22Rv1 (cell line): Measurements from ENCODE around the gene CARNS1.

ENCODE experiments used
- H3K27ac ChIP-seq: fragments of 450-650 bp; 2 replicates; pipeline ENCODE4 v1.5.1; 2017
- ZFX ChIP-seq: fragments of 450-650 bp; IDR thresholded peaks from 2 replicates; pipeline ENCODE4 v1.6.1; 2017; ENCODE audit warnings: antibody characterized with exemption, borderline replicate concordance
- TF ChIP-seq, protein P1 (sequence below): fragments of 450-650 bp; IDR thresholded peaks from 2 replicates; pipeline ENCODE4 v1.5.1; 2017; ENCODE audit warnings: mild to moderate bottlenecking

Gene CARNS1

DNA sequence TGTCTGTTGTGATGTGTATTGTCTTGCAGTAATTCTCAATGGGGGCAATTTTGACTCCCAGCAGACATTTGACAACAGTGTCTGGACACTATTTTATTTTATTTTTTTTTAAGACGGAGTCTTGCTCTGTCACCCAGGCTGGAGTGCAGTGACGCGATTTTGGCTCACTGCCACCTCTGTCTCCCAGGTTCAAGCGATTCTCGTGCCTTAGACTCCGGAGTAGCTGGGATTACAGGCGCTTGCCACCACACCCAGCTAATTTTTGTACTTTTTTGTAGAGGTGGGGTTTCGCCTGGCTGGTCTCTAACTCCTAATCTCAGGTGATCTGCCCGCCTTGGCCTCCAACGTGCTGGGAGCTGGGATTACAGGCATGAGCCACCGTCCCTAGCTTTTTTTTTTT, 14.2 kb downstream of the CARNS1 start:
- peak overlapping the region; percentile 82 for H3K27ac ChIP-seq
- no peak for TF ChIP-seq ZFX
- TF ChIP-seq, protein P1, sequence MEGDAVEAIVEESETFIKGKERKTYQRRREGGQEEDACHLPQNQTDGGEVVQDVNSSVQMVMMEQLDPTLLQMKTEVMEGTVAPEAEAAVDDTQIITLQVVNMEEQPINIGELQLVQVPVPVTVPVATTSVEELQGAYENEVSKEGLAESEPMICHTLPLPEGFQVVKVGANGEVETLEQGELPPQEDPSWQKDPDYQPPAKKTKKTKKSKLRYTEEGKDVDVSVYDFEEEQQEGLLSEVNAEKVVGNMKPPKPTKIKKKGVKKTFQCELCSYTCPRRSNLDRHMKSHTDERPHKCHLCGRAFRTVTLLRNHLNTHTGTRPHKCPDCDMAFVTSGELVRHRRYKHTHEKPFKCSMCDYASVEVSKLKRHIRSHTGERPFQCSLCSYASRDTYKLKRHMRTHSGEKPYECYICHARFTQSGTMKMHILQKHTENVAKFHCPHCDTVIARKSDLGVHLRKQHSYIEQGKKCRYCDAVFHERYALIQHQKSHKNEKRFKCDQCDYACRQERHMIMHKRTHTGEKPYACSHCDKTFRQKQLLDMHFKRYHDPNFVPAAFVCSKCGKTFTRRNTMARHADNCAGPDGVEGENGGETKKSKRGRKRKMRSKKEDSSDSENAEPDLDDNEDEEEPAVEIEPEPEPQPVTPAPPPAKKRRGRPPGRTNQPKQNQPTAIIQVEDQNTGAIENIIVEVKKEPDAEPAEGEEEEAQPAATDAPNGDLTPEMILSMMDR, result no peak

DNA sequence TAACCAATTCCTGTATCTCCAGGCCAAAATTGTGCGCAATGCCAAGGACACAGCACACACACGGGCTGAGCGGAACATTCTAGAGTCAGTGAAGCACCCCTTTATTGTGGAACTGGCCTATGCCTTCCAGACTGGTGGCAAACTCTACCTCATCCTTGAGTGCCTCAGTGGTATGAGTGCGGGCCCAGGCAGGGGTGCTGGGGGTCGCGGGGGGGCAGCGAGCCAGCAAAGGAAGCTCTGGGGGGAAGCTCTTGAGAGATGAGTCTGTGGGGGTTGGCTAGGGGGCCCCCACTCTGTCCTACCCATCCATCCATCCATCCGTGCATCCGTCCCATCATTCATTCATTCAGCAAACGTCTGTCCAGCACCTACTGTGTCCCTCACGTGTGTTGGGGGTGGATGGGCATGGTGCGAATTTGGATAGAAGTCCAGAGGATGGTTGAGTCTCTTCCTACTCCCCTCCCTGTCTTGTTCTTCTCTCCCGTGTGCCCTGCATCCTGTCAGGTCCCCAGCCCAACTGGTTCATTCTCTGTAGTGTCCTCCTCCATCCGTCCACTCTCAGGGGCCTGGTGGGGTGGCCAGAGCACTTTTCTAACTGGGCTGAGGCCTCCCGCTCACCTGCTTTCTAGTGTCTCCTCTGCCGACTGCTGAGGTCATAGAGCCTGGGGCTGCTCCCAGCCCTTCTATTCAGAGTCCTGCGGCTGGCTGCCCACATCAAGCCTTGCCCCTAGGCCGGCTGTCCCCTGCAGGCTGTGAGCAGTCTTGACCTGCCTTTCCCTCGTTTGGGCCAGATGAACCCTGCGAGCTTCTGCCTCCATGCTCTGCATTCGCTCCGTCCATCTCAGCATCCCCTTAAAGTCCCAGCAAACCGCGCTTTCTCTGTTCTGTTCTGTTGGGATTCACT, 16.1 kb downstream of the CARNS1 start:
- TF ChIP-seq, protein P1, result no peak
- no peak for TF ChIP-seq ZFX
- H3K27ac ChIP-seq, result no peak overlapping the region

DNA sequence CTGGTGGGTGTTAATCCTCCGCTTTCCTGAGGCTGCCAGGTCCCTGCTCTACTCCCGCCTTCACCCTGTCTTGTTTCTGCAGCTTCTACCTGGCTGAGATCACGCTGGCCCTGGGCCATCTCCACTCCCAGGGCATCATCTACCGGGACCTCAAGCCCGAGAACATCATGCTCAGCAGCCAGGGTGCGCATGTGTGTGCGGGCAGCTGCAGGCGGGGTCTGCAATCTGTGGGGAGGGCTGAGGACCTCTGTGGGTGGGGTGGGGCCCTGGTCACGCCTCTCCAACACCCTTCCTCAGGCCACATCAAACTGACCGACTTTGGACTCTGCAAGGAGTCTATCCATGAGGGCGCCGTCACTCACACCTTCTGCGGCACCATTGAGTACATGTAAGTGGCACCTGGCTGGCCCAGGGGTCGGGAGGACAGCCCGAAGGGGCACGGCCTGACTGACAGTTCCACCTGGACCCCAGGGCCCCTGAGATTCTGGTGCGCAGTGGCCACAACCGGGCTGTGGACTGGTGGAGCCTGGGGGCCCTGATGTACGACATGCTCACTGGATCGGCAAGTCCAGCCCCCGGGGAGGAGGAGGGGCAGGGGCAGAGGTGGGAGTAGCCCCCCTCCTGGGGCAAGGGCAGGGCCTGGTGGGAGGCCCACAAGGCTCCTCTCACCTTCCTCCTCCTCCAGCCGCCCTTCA, 17.3 kb downstream of the CARNS1 start:
- 0 out of 2 replicates have a peak overlapping the region, but pooled peaks have one; percentile 13 for H3K27ac ChIP-seq
- TF ChIP-seq ZFX, result no peak
- TF ChIP-seq, protein P1, result no peak

DNA sequence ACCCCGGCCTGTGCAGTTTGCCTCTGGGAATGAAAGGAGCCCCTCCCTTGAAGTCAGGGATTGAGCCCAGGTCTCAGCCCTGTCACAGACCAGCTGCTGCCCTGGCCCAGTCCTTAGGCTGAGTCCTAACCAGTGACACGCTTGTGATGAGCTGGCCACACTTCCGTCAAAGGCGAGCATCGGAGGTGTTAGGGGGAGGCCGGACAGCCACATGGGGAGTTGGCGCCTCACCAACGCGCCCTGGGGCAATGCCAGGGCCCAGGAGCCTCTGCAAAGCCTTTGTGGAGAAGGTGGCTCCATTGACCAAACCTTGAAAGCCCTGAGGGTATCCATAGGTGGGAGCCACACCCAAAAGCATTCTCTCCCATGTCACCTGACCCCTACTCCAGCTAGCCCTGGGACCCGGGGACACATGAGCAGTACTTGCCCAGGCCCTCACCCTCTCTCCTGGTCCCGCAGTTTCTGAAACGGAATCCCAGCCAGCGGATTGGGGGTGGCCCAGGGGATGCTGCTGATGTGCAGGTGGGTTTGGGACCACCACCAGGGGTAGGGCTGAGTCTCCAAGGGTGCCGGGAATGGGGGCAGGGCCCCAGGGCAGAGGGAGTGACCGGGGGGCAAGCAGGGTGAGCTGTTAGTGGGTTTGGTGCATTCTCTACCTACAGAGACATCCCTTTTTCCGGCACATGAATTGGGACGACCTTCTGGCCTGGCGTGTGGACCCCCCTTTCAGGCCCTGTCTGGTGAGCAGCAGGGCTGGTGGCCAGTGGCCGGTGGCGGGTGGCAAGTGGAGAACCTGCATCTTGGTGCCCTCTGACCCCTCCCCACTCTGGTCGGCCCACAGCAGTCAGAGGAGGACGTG, 18.3 kb downstream of the CARNS1 start:
- 0 out of 2 replicates have a peak overlapping the region, but pooled peaks have one; percentile 13 for H3K27ac ChIP-seq
- no peak for TF ChIP-seq ZFX
- TF ChIP-seq, protein P1, result no peak

DNA sequence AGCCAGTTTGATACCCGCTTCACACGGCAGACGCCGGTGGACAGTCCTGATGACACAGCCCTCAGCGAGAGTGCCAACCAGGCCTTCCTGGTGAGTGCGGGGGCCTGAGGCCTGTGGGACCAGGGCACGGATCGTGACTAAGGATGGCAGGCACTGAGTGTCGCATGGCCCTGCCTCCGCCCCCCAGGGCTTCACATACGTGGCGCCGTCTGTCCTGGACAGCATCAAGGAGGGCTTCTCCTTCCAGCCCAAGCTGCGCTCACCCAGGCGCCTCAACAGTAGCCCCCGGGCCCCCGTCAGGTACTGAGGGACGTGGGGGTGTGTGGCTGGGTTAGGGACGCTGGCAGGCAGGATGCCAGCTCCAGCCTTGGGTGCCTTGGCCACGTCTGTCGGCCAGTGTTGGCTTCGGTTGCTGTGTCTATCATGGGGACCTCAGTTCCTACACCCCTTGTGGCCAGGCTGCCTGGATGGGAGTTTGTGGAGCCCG, 19.0 kb downstream of the CARNS1 start:
- no peak for TF ChIP-seq ZFX
- TF ChIP-seq, protein P1, result no peak
- 0 out of 2 replicates have a peak overlapping the region, but pooled peaks have one; percentile 3 for H3K27ac ChIP-seq

DNA sequence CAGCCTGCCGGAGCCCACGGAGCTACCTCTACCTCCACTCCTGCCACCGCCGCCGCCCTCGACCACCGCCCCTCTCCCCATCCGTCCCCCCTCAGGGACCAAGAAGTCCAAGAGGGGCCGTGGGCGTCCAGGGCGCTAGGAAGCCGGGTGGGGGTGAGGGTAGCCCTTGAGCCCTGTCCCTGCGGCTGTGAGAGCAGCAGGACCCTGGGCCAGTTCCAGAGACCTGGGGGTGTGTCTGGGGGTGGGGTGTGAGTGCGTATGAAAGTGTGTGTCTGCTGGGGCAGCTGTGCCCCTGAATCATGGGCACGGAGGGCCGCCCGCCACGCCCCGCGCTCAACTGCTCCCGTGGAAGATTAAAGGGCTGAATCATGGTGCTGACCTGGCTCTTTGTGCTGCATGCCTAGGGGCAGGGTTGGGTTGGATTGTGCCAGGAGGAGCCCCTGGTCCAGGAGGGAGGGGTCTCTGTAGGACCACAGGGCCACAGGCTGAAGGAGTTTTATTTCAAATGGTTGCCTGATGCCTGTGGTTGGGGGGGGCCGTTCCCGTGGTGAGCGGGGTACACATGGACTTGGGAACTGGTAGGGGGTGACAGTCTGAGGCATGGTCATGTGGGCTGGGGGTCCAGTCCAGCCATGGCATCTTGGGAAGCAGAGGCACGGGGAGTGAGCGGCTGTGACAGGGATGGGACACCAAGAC, 19.7 kb downstream of the CARNS1 start:
- TF ChIP-seq, protein P1, result no peak
- TF ChIP-seq ZFX, result no peak
- H3K27ac ChIP-seq, result 0 out of 2 replicates have a peak overlapping the region, but pooled peaks have one; percentile 3
